Uterus (tissue), 4 donors: ENCODE measurements around the gene SMPX. TPM values are rescaled to one million over a fixed set of nuclear protein-coding genes. Genes with fewer than 3 reads are reported as not detected.

Source experiments
- DNase-seq, 2 donors: peaks; one replicate each; pipeline ENCODE4 v3.0.0-alpha.2; 2019 to 2020
- H3K27ac ChIP-seq, 2 donors: fragments of 200-600 bp; sonication (generic); 1 replicate in 1 of 2; 2 replicates in 1 of 2; pipeline ENCODE4 v1.5.1; 2016 to 2018
- H3K27me3 ChIP-seq, 2 donors: fragments of 200-600 bp; sonication (generic); one replicate each; pipeline ENCODE4 v1.5.1; 2018 to 2019; ENCODE audit warnings: control low read depth in 1 of 2
- H3K36me3 ChIP-seq, 2 donors: fragments of 200-600 bp; sonication (generic); one replicate each; pipeline ENCODE4 v1.5.1; 2019; ENCODE audit warnings: control low read depth in 1 of 2
- H3K4me1 ChIP-seq, 2 donors: fragments of 200-600 bp; sonication (generic); one replicate each; pipeline ENCODE4 v1.5.1; 2018 to 2019; ENCODE audit warnings: control low read depth in 1 of 2
- H3K4me3 ChIP-seq, 2 donors: fragments of 200-600 bp; sonication (generic); 1 replicate in 1 of 2; 2 replicates in 1 of 2; pipeline ENCODE4 v1.5.1; 2018 to 2019; ENCODE audit warnings: mild to moderate bottlenecking in 1 of 2
- H3K9me3 ChIP-seq, 2 donors: fragments of 200-600 bp; sonication (generic); one replicate each; pipeline ENCODE4 v1.5.1; 2019; ENCODE audit warnings: control low read depth in 1 of 2
- POLR2A ChIP-seq, 2 donors: fragments of 450-650 bp; IDR thresholded peaks; one replicate each; pipeline ENCODE4 v1.6.1; 2016; ENCODE audit warnings: antibody characterized with exemption in 2 of 2, mild to moderate bottlenecking in 1 of 2, moderate library complexity in 1 of 2
- intact Hi-C: fragments of 100-400 bp; cut with DNase I; formaldehyde crosslinking; loops from one replicate; pipeline ENCODE4 v1.15.1; 2023; ENCODE audit warnings: low total_unique reads
- total RNA-seq, 4 donors: library from RNA; depleted of rRNA in 3 of 4; stranded (reverse); fragments of >200 nt in 3 of 4; gene quantifications; one replicate each; pipeline versions ENCODE4 v1.1.0 to v1.2.4, GENCODE V29; 2014 to 2023
- TF ChIP-seq, protein P1 (sequence below), 4 experiments: fragments of 200-600 bp in 2 of 4; fragments of 450-650 bp in 2 of 4; sonication (generic) in 2 of 4; IDR thresholded peaks; one replicate each; pipeline ENCODE4 v1.5.1; 2016 to 2019; ENCODE audit warnings: antibody characterized with exemption in 4 of 4, mild to moderate bottlenecking in 2 of 4, moderate library complexity in 1 of 4
- donor health status: DM: yes; HTN: yes; CAD: no.

The SMPX gene
- total RNA-seq, 4 donors from 2014 or later, result 0.62 to 1.2 TPM; not detected in 2

DNA sequence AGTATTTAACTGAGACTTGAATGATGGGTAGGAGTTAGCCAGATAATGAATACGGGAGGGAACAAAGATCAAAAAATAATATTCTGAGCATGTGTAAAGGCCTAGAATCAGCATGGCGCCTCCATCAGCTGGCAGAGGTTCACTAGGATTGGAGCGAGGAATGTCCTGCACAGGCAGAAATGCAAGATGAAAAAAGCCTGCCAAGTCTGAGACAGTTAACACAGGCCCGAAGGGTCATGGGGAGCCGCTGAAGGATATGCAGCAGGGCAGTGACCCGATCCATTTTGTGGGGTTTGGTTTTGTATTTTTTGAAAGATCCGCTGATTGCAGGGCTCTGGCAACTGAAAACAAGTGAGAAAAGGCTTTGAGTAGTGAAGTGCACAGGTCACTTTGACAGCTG, 40.1 kb downstream of the SMPX start:
- no peak for DNase-seq
- H3K9me3 ChIP-seq, result no peaks in the 10 kb centered on the region
- H3K27me3 ChIP-seq, result no peaks in the 10 kb centered on the region
- intact Hi-C loops, result no loop called here
- H3K4me3 ChIP-seq, result no peak overlapping the region
- H3K27ac ChIP-seq, result no peak overlapping the region
- TF ChIP-seq, protein P1, sequence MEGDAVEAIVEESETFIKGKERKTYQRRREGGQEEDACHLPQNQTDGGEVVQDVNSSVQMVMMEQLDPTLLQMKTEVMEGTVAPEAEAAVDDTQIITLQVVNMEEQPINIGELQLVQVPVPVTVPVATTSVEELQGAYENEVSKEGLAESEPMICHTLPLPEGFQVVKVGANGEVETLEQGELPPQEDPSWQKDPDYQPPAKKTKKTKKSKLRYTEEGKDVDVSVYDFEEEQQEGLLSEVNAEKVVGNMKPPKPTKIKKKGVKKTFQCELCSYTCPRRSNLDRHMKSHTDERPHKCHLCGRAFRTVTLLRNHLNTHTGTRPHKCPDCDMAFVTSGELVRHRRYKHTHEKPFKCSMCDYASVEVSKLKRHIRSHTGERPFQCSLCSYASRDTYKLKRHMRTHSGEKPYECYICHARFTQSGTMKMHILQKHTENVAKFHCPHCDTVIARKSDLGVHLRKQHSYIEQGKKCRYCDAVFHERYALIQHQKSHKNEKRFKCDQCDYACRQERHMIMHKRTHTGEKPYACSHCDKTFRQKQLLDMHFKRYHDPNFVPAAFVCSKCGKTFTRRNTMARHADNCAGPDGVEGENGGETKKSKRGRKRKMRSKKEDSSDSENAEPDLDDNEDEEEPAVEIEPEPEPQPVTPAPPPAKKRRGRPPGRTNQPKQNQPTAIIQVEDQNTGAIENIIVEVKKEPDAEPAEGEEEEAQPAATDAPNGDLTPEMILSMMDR (IDR thresholded peaks at IDR 0.05), result no peak
- TF ChIP-seq POLR2A (IDR thresholded peaks at IDR 0.05), result no peak
- no peaks in the 10 kb centered on the region for H3K4me1 ChIP-seq
- H3K36me3 ChIP-seq, result no peaks in the 10 kb centered on the region

DNA sequence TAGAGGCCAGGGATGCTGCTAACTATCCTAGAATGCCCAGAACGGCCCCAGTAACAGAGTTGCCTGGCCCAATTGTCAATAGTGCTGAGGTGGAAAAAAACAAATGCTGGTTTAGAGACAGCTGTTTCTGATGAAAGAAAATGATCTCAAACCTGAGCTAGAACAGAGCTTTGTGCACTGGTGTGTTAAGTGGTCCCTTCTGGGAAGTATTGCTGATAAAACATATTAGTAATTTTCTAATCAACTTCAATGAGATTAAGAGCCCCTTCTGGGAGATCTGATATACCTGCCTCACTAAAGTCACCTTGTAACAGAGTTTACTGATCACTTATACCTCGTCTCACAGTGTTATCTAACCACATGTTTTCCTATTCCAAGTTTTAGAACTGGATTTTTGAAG, 42.1 kb downstream of the SMPX start:
- Histone ChIP-seq H3K27ac (no peak overlapping the region), H3K27me3 (no peaks in the 10 kb centered on the region), H3K4me3 (no peak overlapping the region), H3K36me3 (no peaks in the 10 kb centered on the region), H3K9me3 (no peaks in the 10 kb centered on the region), H3K4me1 (no peaks in the 10 kb centered on the region)
- intact Hi-C loops, result no loop called here
- no peak for DNase-seq
- TF ChIP-seq POLR2A (IDR thresholded peaks at IDR 0.05), result no peak

DNA sequence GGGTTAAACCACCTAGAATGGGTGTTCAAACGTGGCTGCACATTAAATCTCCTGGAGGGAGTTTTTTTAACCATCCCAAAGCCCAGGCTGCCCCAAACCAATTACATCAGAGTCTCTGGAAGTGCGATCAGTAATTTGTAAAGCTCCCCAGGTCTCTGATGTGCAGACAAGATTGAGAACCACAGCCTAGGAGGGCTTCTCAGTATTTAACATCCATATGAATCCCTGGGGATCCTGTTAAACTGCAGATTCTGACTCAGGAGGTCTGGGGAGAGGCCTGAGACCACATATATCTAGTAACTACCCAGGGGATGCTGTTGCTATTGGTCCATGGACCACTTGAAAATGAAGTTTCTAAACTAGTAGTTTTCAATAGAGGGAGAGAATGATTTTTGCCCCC, 42.6 kb downstream of the SMPX start:
- no peak for TF ChIP-seq POLR2A (IDR thresholded peaks at IDR 0.05)
- TF ChIP-seq, protein P1 (IDR thresholded peaks at IDR 0.05), result no peak
- DNase-seq, result no peak
- Histone ChIP-seq H3K4me1 (no peaks in the 10 kb centered on the region), H3K4me3 (no peak overlapping the region), H3K27me3 (no peaks in the 10 kb centered on the region), H3K36me3 (no peaks in the 10 kb centered on the region), H3K27ac (no peak overlapping the region), H3K9me3 (no peaks in the 10 kb centered on the region)
- intact Hi-C loops, result no loop called here

DNA sequence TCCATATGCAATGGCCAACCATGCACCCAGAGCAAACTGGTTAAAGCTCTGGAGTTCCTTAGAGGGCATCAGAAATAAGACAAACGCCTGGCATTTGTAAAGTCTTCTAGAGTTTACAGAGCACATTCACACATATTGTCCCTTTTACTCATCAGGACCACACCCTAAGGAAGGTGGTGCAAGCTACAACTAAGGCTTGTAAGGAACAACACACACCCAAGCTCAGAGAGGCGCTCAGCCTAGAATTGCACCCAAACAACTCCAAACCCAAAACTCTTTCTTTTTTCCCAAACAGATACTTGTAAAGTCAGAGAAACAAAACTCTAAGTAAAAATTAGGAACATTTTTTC, 46.1 kb downstream of the SMPX start:
- H3K27ac ChIP-seq, result no peak overlapping the region
- intact Hi-C loops, result no loop called here
- no peak for DNase-seq
- H3K27me3 ChIP-seq, result no peaks in the 10 kb centered on the region
- H3K4me3 ChIP-seq, result no peak overlapping the region
- no peaks in the 10 kb centered on the region for H3K4me1 ChIP-seq
- TF ChIP-seq POLR2A (IDR thresholded peaks at IDR 0.05), result no peak
- TF ChIP-seq, protein P1 (IDR thresholded peaks at IDR 0.05), result no peak
- H3K36me3 ChIP-seq, result no peaks in the 10 kb centered on the region
- H3K9me3 ChIP-seq, result no peaks in the 10 kb centered on the region

DNA sequence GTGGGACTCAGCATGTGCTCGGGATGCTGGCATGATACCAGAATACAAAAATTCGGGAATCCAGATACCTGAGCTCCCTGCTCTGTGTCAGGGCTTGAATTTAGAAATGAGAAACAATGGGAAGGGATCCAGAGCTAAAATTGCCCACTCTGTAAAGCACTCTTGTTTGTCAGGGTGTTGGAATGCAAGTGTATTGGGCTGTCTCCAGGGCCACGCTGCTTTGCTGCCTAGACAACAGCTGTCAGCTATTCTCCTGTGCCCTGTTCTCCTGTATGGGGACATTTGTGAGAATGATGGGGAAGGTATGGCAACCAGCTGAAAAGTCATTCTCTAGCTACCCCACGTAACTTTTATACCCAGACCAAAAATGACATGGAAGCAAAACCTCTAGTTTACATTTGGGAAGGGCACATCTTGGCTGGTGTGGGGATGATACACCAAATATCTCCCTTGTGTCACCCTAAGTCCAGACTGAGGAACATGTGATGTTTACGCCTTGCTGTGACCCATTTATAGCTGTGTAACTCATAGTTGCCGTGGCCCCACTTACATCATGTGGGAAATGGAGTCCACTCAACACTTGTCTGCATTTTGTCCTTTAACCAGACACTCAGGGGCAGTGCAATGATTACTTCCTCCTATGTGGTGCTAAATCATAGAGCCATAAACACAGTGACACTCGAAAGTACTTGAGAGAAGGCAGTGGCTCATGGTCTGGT, 46.6 kb downstream of the SMPX start:
- intact Hi-C loops, result no loop called here
- Histone ChIP-seq H3K27ac (no peak overlapping the region), H3K36me3 (no peaks in the 10 kb centered on the region), H3K4me1 (no peaks in the 10 kb centered on the region), H3K27me3 (no peaks in the 10 kb centered on the region), H3K4me3 (no peak overlapping the region), H3K9me3 (no peaks in the 10 kb centered on the region)
- TF ChIP-seq, protein P1 (IDR thresholded peaks at IDR 0.05), result no peak
- TF ChIP-seq POLR2A (IDR thresholded peaks at IDR 0.05), result no peak
- DNase-seq, result no peak

DNA sequence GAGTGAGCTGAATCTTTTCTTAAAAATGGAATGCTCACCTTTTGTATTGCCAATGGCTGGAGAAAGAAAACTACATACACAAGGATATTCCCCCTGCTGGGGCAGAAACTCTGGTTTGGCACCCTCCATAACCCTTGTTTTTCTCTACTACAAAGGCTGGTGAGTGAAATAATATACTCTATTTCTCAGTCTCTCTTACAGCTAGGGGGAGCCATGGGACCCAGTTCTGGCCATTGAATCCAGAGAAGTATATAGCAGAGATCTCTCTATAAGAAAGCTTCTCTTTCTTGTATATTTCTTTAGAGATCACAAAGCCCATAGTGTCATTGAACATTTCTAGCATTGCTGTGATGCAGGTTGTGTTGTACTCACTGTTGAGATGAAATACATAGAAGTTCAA, 49.8 kb downstream of the SMPX start:
- Histone ChIP-seq H3K36me3 (no peaks in the 10 kb centered on the region), H3K9me3 (no peaks in the 10 kb centered on the region), H3K27ac (no peak overlapping the region), H3K4me1 (no peaks in the 10 kb centered on the region), H3K4me3 (no peak overlapping the region), H3K27me3 (no peaks in the 10 kb centered on the region)
- DNase-seq, result no peak
- TF ChIP-seq POLR2A (IDR thresholded peaks at IDR 0.05), result no peak
- intact Hi-C loops, result no loop called here
